Measurements from ENCODE around the gene OR52L1. TPM values are rescaled to one million over a fixed set of nuclear protein-coding genes. Genes with fewer than 3 reads are reported as not detected.

The OR52L1 gene
- total and polyA plus RNA-seq, 2 of the 8 experiments (the other 6 are each of a cell fraction or from before 2014, with no cell fraction given) = 0.24 TPM; not detected in 1

GRCh38 chr11:5989203-5989602, 2.4 kb upstream of the OR52L1 start:
- Histone ChIP-seq H3K23me2 (ENCODE audit: low read depth, low read length) (no peaks in the 10 kb centered on the region), H3K79me2 (ENCODE audit: control insufficient read depth in 1 of 2, insufficient read depth in 2 of 2, low read length in 2 of 2) (no peaks in the 10 kb centered on the region), H2BK120ac (replicated peaks; ENCODE audit: low read depth, low read length) (no peak overlapping the region), H2AFZ (ENCODE audit: low read length) (no peak overlapping the region), H2AK5ac (ENCODE audit: low read depth, low read length) (no peak overlapping the region), H3K4me3 (ENCODE audit: extremely low read depth in 1 of 4, insufficient read depth in 2 of 4, low read depth in 3 of 4, low read length in 4 of 4) (no peak overlapping the region), H3K9ac (replicated peaks in 1 of 4; ENCODE audit: extremely low read depth in 1 of 4, low read depth in 3 of 4, low read length in 3 of 4) (no peak overlapping the region), H4K5ac (ENCODE audit: insufficient read length, low read depth, low read length) (no peak overlapping the region), H3K79me1 (ENCODE audit: low read depth, low read length) (no peaks in the 10 kb centered on the region), H4K91ac (replicated peaks; ENCODE audit: insufficient read length, low read length) (no peak overlapping the region), H3K4ac (replicated peaks; ENCODE audit: insufficient read length, low read depth, low read length) (no peak overlapping the region), H2BK15ac (ENCODE audit: low read length) (no peak overlapping the region), H3K23ac (ENCODE audit: insufficient read length) (no peak overlapping the region), H3K56ac (replicated peaks; ENCODE audit: insufficient read length, low read depth, low read length) (no peak overlapping the region), H2BK5ac (ENCODE audit: low read depth, low read length) (no peak overlapping the region), H2BK12ac (ENCODE audit: low read depth, low read length) (no peak overlapping the region), H3K36me3 (ENCODE audit: control insufficient read depth in 2 of 4, insufficient read depth in 4 of 4, low read length in 3 of 4) (no peaks in the 10 kb centered on the region), H4K20me1 (replicated peaks in 1 of 2; ENCODE audit: control insufficient read depth in 1 of 2, insufficient read depth in 2 of 2, low read length in 2 of 2) (no peaks in the 10 kb centered on the region), H3K4me2 (ENCODE audit: insufficient read depth in 1 of 2, low read depth in 2 of 2, low read length in 2 of 2) (no peak overlapping the region), H3K18ac (ENCODE audit: extremely low read depth, low read length) (no peak overlapping the region), H2BK20ac (ENCODE audit: low read length) (no peak overlapping the region), H4K8ac (ENCODE audit: extremely low read depth, insufficient read depth, low read length) (no peak overlapping the region), H3K4me1 (replicated peaks in 1 of 4; ENCODE audit: control insufficient read depth in 3 of 4, insufficient read depth in 4 of 4, low read length in 3 of 4) (no peaks in the 10 kb centered on the region), H3K14ac (ENCODE audit: insufficient read length) (no peak overlapping the region), H3K9me3 (ENCODE audit: insufficient read depth in 2 of 2, low read depth in 1 of 2, low read length in 1 of 2) (no peaks in the 10 kb centered on the region), H3K27me3 (replicated peaks in 1 of 4; ENCODE audit: control insufficient read depth in 3 of 4, extremely low read depth in 1 of 4, insufficient read depth in 3 of 4, low read length in 3 of 4) (no peaks in the 10 kb centered on the region), H3K27ac (ENCODE audit: low read depth, low read length) (no peak overlapping the region)
- DNase-seq (ENCODE audit: low read depth in 1 of 2, low spot score in 2 of 2) = no peak
- ChIA-PET POLR2A (ENCODE audit: partially characterized antibody) (no interaction called here), CTCF (ENCODE audit: partially characterized antibody) (interaction anchor here (2.3 kb wide), 1 partner anchor 373 kb away, joined by 6 read pairs; no protein-coding TSS in a partner anchor)
- FAIRE-seq = no peak
- WGBS, 2 experiments (ENCODE audit: extremely low coverage in 1 of 2, insufficient coverage in 1 of 2, insufficient read length in 1 of 2, insufficient replicate concordance in 2 of 2, low coverage in 1 of 2, low lambda C conversion rate in 2 of 2, missing lambda C conversion rate in 1 of 2) = 87% methylated on average over 4 of the region's 4 CpGs; no CpG with 5 or more reads in 1 of the 2 experiments
- TF ChIP-seq YY1 (IDR thresholded peaks at IDR 0.05; ENCODE audit: low read depth, low read length) (no peak), SIX5 (IDR thresholded peaks at IDR 0.05; ENCODE audit: low read depth, low read length) (no peak), TBP (IDR thresholded peaks at IDR 0.05; ENCODE audit: low read depth, low read length) (no peak), SAP30 (IDR thresholded peaks at IDR 0.05; ENCODE audit: insufficient read depth, insufficient replicate concordance, low read length) (no peak), SIRT6 (IDR thresholded peaks at IDR 0.05; ENCODE audit: low read length) (no peak), FOSL1 (IDR thresholded peaks at IDR 0.05; ENCODE audit: insufficient read depth, low read depth, low read length) (no peak), SUZ12 (IDR thresholded peaks at IDR 0.05; ENCODE audit: low read length) (no peak), ZNF274 (IDR thresholded peaks at IDR 0.05; ENCODE audit: borderline replicate concordance, extremely low read depth, low read length) (no peak), CHD2 (IDR thresholded peaks at IDR 0.05; ENCODE audit: low read length) (no peak), CTBP2 (IDR thresholded peaks at IDR 0.05; ENCODE audit: borderline replicate concordance, insufficient read depth, insufficient read length, low read length) (no peak)

Data from H1 (cell line).